NOMO-1 (cell line): ENCODE measurements around the gene NPHS1.

ENCODE experiments used
- DNase-seq, 2 experiments: peaks; one replicate each; lab custom pipeline; 2025; ENCODE audit not compliant: unreplicated experiment in 2 of 2; lab: John Stamatoyannopoulos, UW

NPHS1 gene

GRCh38 chr19:35789195-35789977, 62.9 kb downstream of the NPHS1 start:
- no peak for DNase-seq

GRCh38 chr19:35788205-35788960, 63.9 kb downstream of the NPHS1 start:
- no peak for DNase-seq

- DNase-seq: no peak
Observed at GRCh38 chr19:35787227-35787799, 65.0 kb downstream of the NPHS1 start.

GRCh38 chr19:35786299-35787160, 65.8 kb downstream of the NPHS1 start:
- DNase-seq: no peak

- no peak for DNase-seq
Observed at GRCh38 chr19:35785339-35785627, 67.0 kb downstream of the NPHS1 start.

- DNase-seq: no peak
Observed at GRCh38 chr19:35784503-35785338, 67.6 kb downstream of the NPHS1 start.

GRCh38 chr19:35783469-35784434, 68.6 kb downstream of the NPHS1 start:
- no peak for DNase-seq

GRCh38 chr19:35782589-35782988, 69.7 kb downstream of the NPHS1 start:
- DNase-seq: no peak

GRCh38 chr19:35781650-35782049, 70.7 kb downstream of the NPHS1 start:
- no peak for DNase-seq

GRCh38 chr19:35780717-35781116, 71.6 kb downstream of the NPHS1 start:
- DNase-seq: no peak

- DNase-seq: no peak
Observed at GRCh38 chr19:35780058-35780457, 72.2 kb downstream of the NPHS1 start.

GRCh38 chr19:35779033-35779432, 73.3 kb downstream of the NPHS1 start:
- DNase-seq: no peak

GRCh38 chr19:35777961-35778360, 74.3 kb downstream of the NPHS1 start:
- DNase-seq: no peak

GRCh38 chr19:35777086-35777841, 75.0 kb downstream of the NPHS1 start:
- no peak for DNase-seq

- no peak for DNase-seq
Observed at GRCh38 chr19:35776102-35776788, 76.1 kb downstream of the NPHS1 start.
